Right lobe of liver (tissue), 4 donors: ENCODE measurements around the gene CGB5.

Experiments
- CTCF ChIP-seq, 4 donors: fragments of 200-600 bp in 3 of 4; fragments of 450-650 bp in 1 of 4; IDR thresholded peaks; one replicate each; pipeline versions ENCODE4 v1.5.1 to v1.8.0; 2016 to 2022; ENCODE audit warnings: antibody characterized with exemption in 4 of 4, mild to moderate bottlenecking in 2 of 4
- POLR2A ChIP-seq: fragments of 450-650 bp; IDR thresholded peaks from one replicate; pipeline ENCODE4 v1.6.1; 2017; ENCODE audit warnings: antibody characterized with exemption, mild to moderate bottlenecking
- donor health status: DM: no; HTN: no; CAD: no.
- donor health status: DM: no; HTN: no; CAD: no.
- donor health status: DM: no; HTN: yes; CAD: no.

GRCh38 chr19:49061000-49061399 is 17.4 kb downstream of the CGB5 start:
- TF ChIP-seq CTCF (IDR thresholded peaks at IDR 0.05), result no peak
- no peak for TF ChIP-seq POLR2A
